Lower leg skin (tissue), 3 donors: ENCODE measurements around the gene RPL7A.

Source experiments
- CTCF ChIP-seq, 3 donors: fragments of 450-650 bp; IDR thresholded peaks; one replicate each; pipeline ENCODE4 v1.5.1; 2016; ENCODE audit warnings: antibody characterized with exemption in 3 of 3, mild to moderate bottlenecking in 3 of 3, moderate library complexity in 2 of 3
- POLR2A ChIP-seq, 2 donors: fragments of 450-650 bp; IDR thresholded peaks; one replicate each; pipeline ENCODE4 v1.6.1; 2016 to 2017; ENCODE audit warnings: antibody characterized with exemption in 2 of 2, mild to moderate bottlenecking in 1 of 2, moderate library complexity in 1 of 2

DNA sequence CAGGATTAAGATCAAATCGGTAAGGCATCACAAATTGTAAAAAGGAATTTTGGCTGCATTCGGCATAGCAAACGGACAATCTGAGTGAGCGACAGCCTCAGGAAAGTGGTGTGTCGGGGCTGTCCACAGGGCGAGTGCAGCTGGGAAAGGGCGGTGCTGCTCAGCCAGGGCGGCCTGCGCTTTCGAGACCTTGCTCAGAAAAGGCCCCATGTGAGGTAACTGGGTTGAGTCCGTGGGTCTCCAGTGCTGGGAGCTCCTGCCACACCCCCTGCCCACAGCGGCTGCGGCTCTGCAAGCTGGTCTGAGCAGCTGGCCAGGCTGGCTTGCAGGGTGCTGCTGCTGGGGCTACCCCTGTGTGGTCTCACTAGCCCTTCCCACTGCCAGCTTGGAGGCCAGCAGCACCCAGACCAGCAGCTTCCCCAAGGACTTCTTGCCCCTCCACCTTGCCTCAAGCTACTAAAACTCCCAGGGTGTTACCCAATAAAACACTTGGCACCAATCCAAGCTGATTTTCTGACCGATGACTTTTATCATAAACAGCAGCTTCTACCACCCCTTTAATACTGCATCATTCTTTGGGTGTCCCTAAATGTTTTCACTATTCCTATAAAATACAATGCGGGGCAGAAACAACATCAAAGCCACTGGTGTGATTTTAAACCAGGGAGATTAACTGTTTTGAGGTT, 14.5 kb downstream of the RPL7A start:
- TF ChIP-seq CTCF (IDR thresholded peaks at IDR 0.05) (no peak), POLR2A (IDR thresholded peaks at IDR 0.05) (no peak)
